Measurements from ENCODE around the gene CYP4F22.
"Not testable (repeated sequence)": the region's sequence is repeated elsewhere in the genome, so short reads cannot be mapped to it uniquely, and the experiment has no call there.

The CYP4F22 gene

GRCh38 chr19:15476325-15476724 lies 32.0 kb upstream of the CYP4F22 start:
- Mint-ChIP-seq H3K36me3 (ENCODE audit: low read depth) (no peaks in the 10 kb centered on the region), H3K4me3 (no peak overlapping the region), H3K4me1 (ENCODE audit: low read depth) (peaks cover 7% of the 10 kb centered on the region), H3K27ac (no peak overlapping the region), H3K9me3 (no peaks in the 10 kb centered on the region), H3K27me3 (peaks cover 9% of the 10 kb centered on the region)
- intact Hi-C loops (cut with micrococcal nuclease), result no loop called here

- H3K27ac Mint-ChIP-seq, result no peak within 1 kb of the TSS
- H3K4me3 Mint-ChIP-seq, result no peak within 1 kb of the TSS
- H3K9me3 Mint-ChIP-seq, result no peaks in the 10 kb centered on the region
- no peaks in the 10 kb centered on the region for H3K27me3 Mint-ChIP-seq
- peaks cover 7% of the 10 kb centered on the region for H3K4me1 Mint-ChIP-seq (ENCODE audit: low read depth)
- intact Hi-C loops (cut with micrococcal nuclease), result no loop called here
- H3K36me3 Mint-ChIP-seq (ENCODE audit: low read depth), result no peaks in the 10 kb centered on the region
These were observed 28.7 kb upstream of the CYP4F22 start, which contains the start of gene PGLYRP2 for GRCh38 chr19:15479391-15480345. TSS of gene PGLYRP2 (minus strand) at chr19:15479501. CDS start at chr19:15479371, 130 bp downstream.

- intact Hi-C loops (cut with micrococcal nuclease); H3K4me3 Mint-ChIP-seq; H3K4me1 Mint-ChIP-seq (ENCODE audit: low read depth); H3K27ac Mint-ChIP-seq; H3K27me3 Mint-ChIP-seq; H3K36me3 Mint-ChIP-seq (ENCODE audit: low read depth); H3K9me3 Mint-ChIP-seq: not testable (repeated sequence)
These were observed 27.3 kb upstream of the CYP4F22 start for GRCh38 chr19:15480996-15481395.

- H3K27me3 Mint-ChIP-seq; H3K9me3 Mint-ChIP-seq; H3K36me3 Mint-ChIP-seq (ENCODE audit: low read depth); H3K27ac Mint-ChIP-seq; H3K4me3 Mint-ChIP-seq; H3K4me1 Mint-ChIP-seq (ENCODE audit: low read depth); intact Hi-C loops (cut with micrococcal nuclease): not testable (repeated sequence)
These were observed 22.6 kb upstream of the CYP4F22 start for GRCh38 chr19:15485768-15486167.

- H3K36me3 Mint-ChIP-seq (ENCODE audit: low read depth), result no peaks in the 10 kb centered on the region
- H3K4me1 Mint-ChIP-seq (ENCODE audit: low read depth), result no peaks in the 10 kb centered on the region
- no peak overlapping the region for H3K27ac Mint-ChIP-seq
- H3K4me3 Mint-ChIP-seq, result no peak overlapping the region
- intact Hi-C loops (cut with micrococcal nuclease), result no loop called here
- no peaks in the 10 kb centered on the region for H3K27me3 Mint-ChIP-seq
- H3K9me3 Mint-ChIP-seq, result peaks cover 7% of the 10 kb centered on the region
These were observed 21.3 kb upstream of the CYP4F22 start for GRCh38 chr19:15487038-15487437.

GRCh38 chr19:15488489-15489226 lies 19.7 kb upstream of the CYP4F22 start:
- intact Hi-C loops (cut with micrococcal nuclease), result no loop called here
- H3K27ac Mint-ChIP-seq, result no peak overlapping the region
- H3K9me3 Mint-ChIP-seq, result peaks cover 7% of the 10 kb centered on the region
- no peaks in the 10 kb centered on the region for H3K4me1 Mint-ChIP-seq (ENCODE audit: low read depth)
- no peak overlapping the region for H3K4me3 Mint-ChIP-seq
- no peaks in the 10 kb centered on the region for H3K36me3 Mint-ChIP-seq (ENCODE audit: low read depth)
- H3K27me3 Mint-ChIP-seq, result peaks cover 6% of the 10 kb centered on the region

- no peaks in the 10 kb centered on the region for H3K9me3 Mint-ChIP-seq
- no peak overlapping the region for H3K4me3 Mint-ChIP-seq
- H3K4me1 Mint-ChIP-seq (ENCODE audit: low read depth), result no peaks in the 10 kb centered on the region
- no peaks in the 10 kb centered on the region for H3K36me3 Mint-ChIP-seq (ENCODE audit: low read depth)
- intact Hi-C loops (cut with micrococcal nuclease), result no loop called here
- H3K27ac Mint-ChIP-seq, result no peak overlapping the region
- peaks cover 16% of the 10 kb centered on the region for H3K27me3 Mint-ChIP-seq
These were observed 13.2 kb upstream of the CYP4F22 start for GRCh38 chr19:15495151-15495550.

GRCh38 chr19:15498156-15498858 lies 10.0 kb upstream of the CYP4F22 start:
- Mint-ChIP-seq H3K36me3 (ENCODE audit: low read depth) (no peaks in the 10 kb centered on the region), H3K4me1 (ENCODE audit: low read depth) (no peaks in the 10 kb centered on the region), H3K27me3 (peaks cover 23% of the 10 kb centered on the region), H3K4me3 (no peak overlapping the region), H3K9me3 (no peaks in the 10 kb centered on the region), H3K27ac (no peak overlapping the region)
- intact Hi-C loops (cut with micrococcal nuclease), result no loop called here

GRCh38 chr19:15498910-15499309 lies 9.4 kb upstream of the CYP4F22 start:
- intact Hi-C loops (cut with micrococcal nuclease), result no loop called here
- Mint-ChIP-seq H3K4me1 (ENCODE audit: low read depth) (no peaks in the 10 kb centered on the region), H3K27me3 (peaks cover 23% of the 10 kb centered on the region), H3K27ac (no peak overlapping the region), H3K36me3 (ENCODE audit: low read depth) (no peaks in the 10 kb centered on the region), H3K4me3 (no peak overlapping the region), H3K9me3 (no peaks in the 10 kb centered on the region)

GRCh38 chr19:15501596-15501995 lies 6.7 kb upstream of the CYP4F22 start:
- no peak overlapping the region for H3K27ac Mint-ChIP-seq
- H3K4me3 Mint-ChIP-seq, result no peak overlapping the region
- intact Hi-C loops (cut with micrococcal nuclease), result no loop called here
- no peaks in the 10 kb centered on the region for H3K36me3 Mint-ChIP-seq (ENCODE audit: low read depth)
- no peaks in the 10 kb centered on the region for H3K9me3 Mint-ChIP-seq
- H3K4me1 Mint-ChIP-seq (ENCODE audit: low read depth), result no peaks in the 10 kb centered on the region
- H3K27me3 Mint-ChIP-seq, result peaks cover 30% of the 10 kb centered on the region

GRCh38 chr19:15502264-15502663 lies 6.1 kb upstream of the CYP4F22 start:
- Mint-ChIP-seq H3K27me3 (peaks cover 34% of the 10 kb centered on the region), H3K27ac (no peak overlapping the region), H3K4me1 (ENCODE audit: low read depth) (no peaks in the 10 kb centered on the region), H3K9me3 (no peaks in the 10 kb centered on the region), H3K36me3 (ENCODE audit: low read depth) (no peaks in the 10 kb centered on the region), H3K4me3 (no peak overlapping the region)
- intact Hi-C loops (cut with micrococcal nuclease), result no loop called here

GRCh38 chr19:15506074-15506571 lies 2.2 kb upstream of the CYP4F22 start:
- peaks cover 48% of the 10 kb centered on the region for H3K27me3 Mint-ChIP-seq

GRCh38 chr19:15507068-15508034 lies 974 bp upstream of the CYP4F22 start:
- H3K9me3 Mint-ChIP-seq, result no peaks in the 10 kb centered on the region
- H3K27me3 Mint-ChIP-seq, result peaks cover 42% of the 10 kb centered on the region
- no peak overlapping the region for H3K4me3 Mint-ChIP-seq
- no peak overlapping the region for H3K27ac Mint-ChIP-seq
- intact Hi-C loops (cut with micrococcal nuclease), result no loop called here
- H3K4me1 Mint-ChIP-seq (ENCODE audit: low read depth), result peaks cover 15% of the 10 kb centered on the region
- H3K36me3 Mint-ChIP-seq (ENCODE audit: low read depth), result no peaks in the 10 kb centered on the region

More at GRCh38 chr19:15506074-15506571, 2.2 kb upstream of the CYP4F22 start:
- no peak overlapping the region for H3K27ac Mint-ChIP-seq
- H3K9me3 Mint-ChIP-seq, result no peaks in the 10 kb centered on the region
- H3K36me3 Mint-ChIP-seq (ENCODE audit: low read depth), result no peaks in the 10 kb centered on the region
- no peak overlapping the region for H3K4me3 Mint-ChIP-seq
- peaks cover 15% of the 10 kb centered on the region for H3K4me1 Mint-ChIP-seq (ENCODE audit: low read depth)
- intact Hi-C loops (cut with micrococcal nuclease), result no loop called here

All from dendritic cell treated with granulocyte-macrophage colony-stimulating factor and Interleukin-4, amounts not matched to agents 40 ng/mL and 50 ng/mL, for 4 days (primary cell).